Parathyroid adenoma (tissue), 2 donors: ENCODE data around the gene SLC43A3.
A peak's percentile ranks its signal among the peaks of the same experiment; 100 is the strongest.

ENCODE experiments used
- H2AFZ ChIP-seq: fragments of 300-600 bp; sonication (generic); one replicate; pipeline ENCODE4 v1.7.0; 2017; ENCODE audit warnings: antibody characterized with exemption, mild to moderate bottlenecking
- H3K27ac ChIP-seq: fragments of 300-600 bp; sonication (generic); one replicate; pipeline ENCODE4 v1.7.0; 2017
- H3K27me3 ChIP-seq: fragments of 300-600 bp; sonication (generic); one replicate; pipeline ENCODE4 v1.7.0; 2017; ENCODE audit warnings: low read length; ENCODE audit not compliant: control insufficient read depth, insufficient read depth
- H3K36me3 ChIP-seq: fragments of 300-600 bp; sonication (generic); one replicate; pipeline ENCODE4 v1.7.0; 2017; ENCODE audit warnings: low read length; ENCODE audit not compliant: control insufficient read depth, insufficient read depth
- H3K4me1 ChIP-seq: fragments of 300-600 bp; sonication (generic); one replicate; pipeline ENCODE4 v1.7.0; 2017; ENCODE audit warnings: control low read depth
- H3K4me2 ChIP-seq: fragments of 300-600 bp; sonication (generic); one replicate; pipeline ENCODE4 v1.7.0; 2017; ENCODE audit warnings: low read length
- H3K4me3 ChIP-seq: fragments of 300-600 bp; sonication (generic); one replicate; pipeline ENCODE4 v1.7.0; 2017; ENCODE audit warnings: low read depth, low read length
- H3K79me2 ChIP-seq: fragments of 300-600 bp; sonication (generic); one replicate; pipeline ENCODE4 v1.7.0; 2017; ENCODE audit warnings: control low read depth
- H3K9ac ChIP-seq: fragments of 300-600 bp; sonication (generic); one replicate; pipeline ENCODE4 v1.7.0; 2017; ENCODE audit warnings: mild to moderate bottlenecking
- H3K9me3 ChIP-seq: fragments of 300-600 bp; sonication (generic); one replicate; pipeline ENCODE4 v1.7.0; 2017; ENCODE audit warnings: low read length; ENCODE audit not compliant: control insufficient read depth
- CTCF ChIP-seq: fragments of 300-600 bp; sonication (generic); IDR thresholded peaks from one replicate; pipeline ENCODE4 v1.7.0; 2017; ENCODE audit warnings: antibody characterized with exemption, mild to moderate bottlenecking
- donor health status: primary hyperparathyroidism.

Gene SLC43A3

GRCh38 chr11:57424792-57425564 is 1.9 kb downstream of the SLC43A3 start:
- Histone ChIP-seq H3K27me3 (no peaks in the 10 kb centered on the region), H3K36me3 (no peaks in the 10 kb centered on the region), H3K4me1 (no peaks in the 10 kb centered on the region), H3K4me2 (no peak overlapping the region), H3K9ac (no peak overlapping the region), H3K27ac (peak overlapping the region; percentile 72), H2AFZ (no peak overlapping the region), H3K9me3 (no peaks in the 10 kb centered on the region), H3K79me2 (no peaks in the 10 kb centered on the region), H3K4me3 (no peak overlapping the region)
- no peak for TF ChIP-seq CTCF

GRCh38 chr11:57424137-57424791 is 2.7 kb downstream of the SLC43A3 start:
- Histone ChIP-seq H3K9ac (no peak overlapping the region), H3K36me3 (no peaks in the 10 kb centered on the region), H3K9me3 (no peaks in the 10 kb centered on the region), H3K4me2 (no peak overlapping the region), H3K4me3 (no peak overlapping the region), H3K4me1 (no peaks in the 10 kb centered on the region), H3K27ac (peak overlapping the region; percentile 47), H2AFZ (no peak overlapping the region), H3K27me3 (no peaks in the 10 kb centered on the region), H3K79me2 (no peaks in the 10 kb centered on the region)
- no peak for TF ChIP-seq CTCF

GRCh38 chr11:57422669-57423068 is 4.3 kb downstream of the SLC43A3 start:
- no peaks in the 10 kb centered on the region for H3K36me3 ChIP-seq
- no peak overlapping the region for H3K9ac ChIP-seq
- no peaks in the 10 kb centered on the region for H3K27me3 ChIP-seq

GRCh38 chr11:57421805-57422204 is 5.1 kb downstream of the SLC43A3 start:
- Histone ChIP-seq H2AFZ (no peak overlapping the region), H3K9ac (no peak overlapping the region), H3K79me2 (no peaks in the 10 kb centered on the region), H3K27ac (no peak overlapping the region), H3K4me1 (no peaks in the 10 kb centered on the region), H3K4me2 (no peak overlapping the region), H3K9me3 (no peaks in the 10 kb centered on the region), H3K27me3 (no peaks in the 10 kb centered on the region), H3K4me3 (no peak overlapping the region), H3K36me3 (no peaks in the 10 kb centered on the region)
- TF ChIP-seq CTCF = no peak

More at GRCh38 chr11:57422669-57423068, 4.3 kb downstream of the SLC43A3 start:
- no peaks in the 10 kb centered on the region for H3K9me3 ChIP-seq
- no peaks in the 10 kb centered on the region for H3K4me1 ChIP-seq
- no peak overlapping the region for H3K4me2 ChIP-seq
- H2AFZ ChIP-seq = no peak overlapping the region
- H3K4me3 ChIP-seq = no peak overlapping the region
- TF ChIP-seq CTCF = no peak
- H3K79me2 ChIP-seq = no peaks in the 10 kb centered on the region
- no peak overlapping the region for H3K27ac ChIP-seq
